Stimulated activated naive CD4-positive, alpha-beta T cell treated with Interleukin-2 at 50 U/mL for 16 hours (primary cell): ENCODE data around the gene RTL5.

Experiments
- DNase-seq: peaks from one replicate; lab custom pipeline; 2025; lab: John Stamatoyannopoulos, UW

Gene RTL5

DNA sequence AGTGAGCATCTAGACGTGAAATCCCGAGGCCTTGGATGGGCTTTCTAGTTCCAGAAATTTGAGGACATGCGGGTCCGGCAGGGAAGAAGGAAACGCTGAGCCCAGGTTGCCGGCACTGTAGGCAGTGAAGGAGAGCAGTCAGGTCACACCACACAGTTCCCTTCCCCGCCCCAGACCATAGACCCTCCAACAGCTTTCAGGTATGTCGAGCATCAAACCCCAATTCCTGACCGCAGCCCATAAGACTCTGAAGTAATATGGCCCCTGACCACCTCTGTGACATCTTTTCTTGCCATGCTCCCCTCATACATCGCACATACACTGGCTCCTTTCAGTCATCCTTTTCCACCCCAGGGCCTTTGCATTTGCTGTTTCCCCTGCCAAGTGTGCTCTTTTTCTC is 23.0 kb downstream of the RTL5 start:
- no peak for DNase-seq

GRCh38 chrX:72107841-72108595 is 23.7 kb downstream of the RTL5 start:
- DNase-seq: no peak

DNA sequence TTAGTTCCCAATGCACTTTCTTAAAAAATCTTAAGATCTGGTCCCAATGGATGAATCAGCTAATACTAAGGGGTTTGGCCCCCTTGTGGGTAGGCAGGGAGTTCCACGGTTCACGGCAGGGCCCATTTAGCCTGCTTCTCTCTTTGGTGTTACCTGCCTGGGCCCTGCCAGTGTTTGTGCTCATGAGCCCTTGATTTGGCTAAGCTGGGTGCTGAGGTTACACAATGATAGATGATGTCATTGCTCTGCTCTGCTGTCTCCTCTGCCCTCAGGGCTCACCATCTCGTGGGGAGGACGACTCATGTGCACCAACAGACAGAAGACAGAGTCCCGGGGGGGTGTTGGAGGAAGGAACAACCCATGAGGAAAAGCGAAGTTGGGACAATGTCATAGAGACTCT is 24.4 kb downstream of the RTL5 start:
- DNase-seq: peak; percentile 10

- peak; percentile 46 for DNase-seq
Measured at GRCh38 chrX:72105436-72105835, 26.3 kb downstream of the RTL5 start.

DNA sequence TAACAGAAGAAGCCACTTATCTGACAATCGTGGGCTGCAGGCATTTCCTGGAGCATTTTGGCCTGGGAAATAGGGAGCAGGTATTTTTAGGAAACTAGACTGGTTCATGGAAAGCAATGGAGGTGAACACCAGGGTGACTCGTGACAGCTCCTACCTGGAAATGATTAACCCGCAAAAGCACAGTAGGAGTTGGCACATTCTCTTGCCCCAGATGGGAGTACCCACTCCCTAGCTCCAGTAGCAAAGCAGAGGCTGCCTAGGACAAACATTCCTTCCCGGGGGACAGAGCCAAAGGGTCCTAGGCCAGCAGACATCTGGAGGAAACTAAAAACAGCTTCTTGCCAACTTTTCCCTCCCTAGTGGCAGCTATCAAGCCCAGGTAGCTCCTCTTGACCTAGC is 29.0 kb downstream of the RTL5 start:
- DNase-seq: no peak

DNA sequence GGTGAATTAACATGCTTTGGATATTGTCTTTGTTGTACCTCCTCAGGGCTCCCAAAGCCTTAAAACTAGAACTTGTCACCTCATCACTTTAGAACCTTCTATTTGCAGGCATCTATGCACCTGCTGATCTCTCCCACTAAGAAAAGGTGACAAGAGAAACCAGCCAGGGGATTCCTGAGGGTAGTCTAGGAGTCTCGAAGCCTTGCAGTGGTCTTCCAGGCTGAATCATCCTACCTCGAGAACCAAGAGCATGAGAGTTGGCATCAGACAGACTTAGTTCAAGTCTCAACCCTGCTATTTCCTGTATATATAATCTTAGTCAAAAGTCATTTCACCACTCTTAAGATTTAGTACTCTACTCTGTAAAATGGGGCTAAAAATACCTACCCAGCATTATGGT is 29.6 kb downstream of the RTL5 start:
- no peak for DNase-seq

GRCh38 chrX:72101597-72102037 is 30.1 kb downstream of the RTL5 start:
- DNase-seq: no peak

DNA sequence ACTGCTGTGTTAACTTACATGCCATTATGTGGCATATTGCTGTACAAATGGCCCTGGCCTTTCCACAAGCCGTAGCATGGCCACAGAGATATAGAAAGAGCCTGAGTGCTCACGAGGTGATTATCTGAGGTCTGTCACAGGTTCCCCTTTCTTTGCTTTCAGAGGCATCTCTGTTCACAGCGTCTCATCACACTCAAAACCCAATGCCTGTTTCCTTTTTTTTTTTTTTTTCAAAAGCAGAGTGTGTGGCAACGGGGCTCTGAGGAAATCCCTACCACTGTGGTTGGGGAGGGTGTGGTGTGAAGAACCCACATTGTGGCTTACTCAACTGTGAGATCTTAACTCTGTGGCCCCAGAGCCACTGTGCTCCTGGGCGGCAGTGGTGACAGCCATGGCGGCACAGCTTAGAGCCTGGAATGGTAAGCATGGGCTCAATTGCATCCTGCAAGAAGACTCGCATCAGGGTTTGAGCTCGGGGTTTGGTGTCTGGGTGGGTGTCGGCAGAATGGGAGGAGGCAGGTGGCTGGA is 30.8 kb downstream of the RTL5 start:
- DNase-seq: peak; percentile 61

- DNase-seq: no peak
Measured at GRCh38 chrX:72100051-72100755, 31.5 kb downstream of the RTL5 start.

- no peak for DNase-seq
Measured at GRCh38 chrX:72097098-72097497, 34.6 kb downstream of the RTL5 start.

- no peak for DNase-seq
Measured at GRCh38 chrX:72095370-72095769, 36.3 kb downstream of the RTL5 start.

- peak; percentile 50 for DNase-seq
Measured at GRCh38 chrX:72094894-72095293, 36.8 kb downstream of the RTL5 start.

DNA sequence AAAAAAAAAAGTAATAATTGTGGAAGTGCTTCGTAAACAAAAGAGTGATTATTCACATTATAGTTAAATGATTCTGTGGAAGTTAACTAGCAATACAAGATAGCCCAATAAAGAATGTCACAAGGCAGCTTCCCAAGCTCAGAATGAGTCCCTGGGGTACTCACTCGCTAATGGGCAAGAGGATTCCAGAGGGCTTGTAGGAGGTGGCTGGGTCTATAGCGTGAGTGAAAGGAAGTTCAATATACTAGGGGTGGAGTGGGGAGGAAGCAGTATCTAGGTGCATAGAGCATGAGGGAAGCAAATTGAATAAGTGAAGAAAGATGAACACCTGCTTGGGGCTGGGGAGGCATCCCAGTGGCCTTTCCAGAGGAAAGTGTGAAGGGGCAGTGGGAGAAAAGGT is 42.5 kb downstream of the RTL5 start:
- DNase-seq: no peak

- no peak for DNase-seq
Measured at GRCh38 chrX:72088761-72089160, 43.0 kb downstream of the RTL5 start.

GRCh38 chrX:72086995-72087394 is 44.7 kb downstream of the RTL5 start:
- no peak for DNase-seq

DNA sequence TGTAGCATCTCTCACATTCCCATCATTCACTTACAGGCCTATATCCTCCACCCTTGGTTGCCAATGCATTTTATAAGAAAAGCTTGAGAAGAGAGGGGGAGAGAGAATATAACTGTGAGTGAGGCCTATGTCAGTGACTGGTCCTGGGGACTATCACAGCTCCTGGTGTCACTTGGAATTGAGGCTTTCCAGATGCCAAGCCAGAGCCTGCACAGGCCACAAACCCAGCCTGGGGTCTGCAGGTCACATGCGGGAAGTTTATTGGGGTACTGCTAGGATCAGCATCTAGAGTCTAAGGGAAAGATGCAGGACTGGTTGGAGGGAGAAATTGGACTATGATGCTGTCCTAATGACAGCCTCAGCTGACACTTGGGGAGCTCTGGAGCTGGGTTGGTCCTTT is 47.6 kb downstream of the RTL5 start:
- DNase-seq: no peak

GRCh38 chrX:72083291-72083690 is 48.4 kb downstream of the RTL5 start:
- no peak for DNase-seq

DNA sequence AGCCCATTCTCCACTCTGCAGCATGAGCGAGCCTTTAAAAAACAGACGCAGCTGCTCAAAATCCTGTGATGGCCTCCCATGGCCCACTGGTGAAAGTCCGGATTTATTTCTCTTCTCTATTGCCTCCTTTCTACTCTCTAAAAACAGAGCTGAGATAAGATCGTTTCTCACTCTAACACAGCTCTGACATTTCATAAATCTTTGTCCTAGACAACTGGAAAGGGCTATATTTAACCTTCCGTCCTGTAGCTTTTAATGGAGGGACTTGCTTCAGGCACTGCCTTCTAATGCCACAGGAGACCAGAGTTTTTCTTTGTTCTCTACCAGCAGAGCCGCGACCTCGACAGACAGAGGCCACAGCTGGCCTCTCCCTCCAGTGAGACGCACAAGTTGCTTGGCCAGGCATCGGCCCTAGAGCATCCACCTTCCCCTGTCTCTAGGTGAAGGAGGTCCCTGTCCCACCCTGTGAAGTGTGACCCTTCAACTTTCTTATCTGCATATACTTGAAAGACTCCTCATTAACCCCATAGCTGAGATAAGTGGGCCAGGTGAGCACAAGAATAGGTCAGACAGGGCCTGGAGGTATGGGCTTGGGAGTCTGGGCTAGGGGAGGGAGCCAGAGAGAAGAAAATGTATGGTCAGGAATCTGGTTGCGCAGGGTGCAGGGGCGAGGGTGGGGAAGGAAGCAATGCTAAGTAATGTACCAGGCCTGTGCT is 50.0 kb downstream of the RTL5 start:
- DNase-seq: no peak

DNA sequence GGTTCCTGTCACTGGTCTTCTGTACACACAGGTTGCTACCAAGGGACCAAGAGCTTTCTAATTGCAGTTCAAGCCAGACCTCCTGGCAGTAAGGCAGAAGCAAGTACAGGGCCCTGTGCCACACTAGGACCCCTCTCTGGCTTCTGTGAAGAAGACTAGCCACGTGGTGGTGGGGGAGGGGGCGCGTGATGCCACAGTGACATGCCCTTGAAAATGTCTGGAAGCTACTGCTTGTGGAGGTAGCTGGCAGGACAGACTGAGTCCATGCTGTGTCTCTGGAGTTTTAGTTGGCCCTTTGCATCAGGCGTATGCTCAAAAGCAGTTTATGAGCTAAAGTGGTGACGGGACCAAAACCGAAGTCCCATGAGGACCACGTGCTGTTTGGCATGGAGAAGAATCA is 50.9 kb downstream of the RTL5 start:
- DNase-seq: no peak

DNA sequence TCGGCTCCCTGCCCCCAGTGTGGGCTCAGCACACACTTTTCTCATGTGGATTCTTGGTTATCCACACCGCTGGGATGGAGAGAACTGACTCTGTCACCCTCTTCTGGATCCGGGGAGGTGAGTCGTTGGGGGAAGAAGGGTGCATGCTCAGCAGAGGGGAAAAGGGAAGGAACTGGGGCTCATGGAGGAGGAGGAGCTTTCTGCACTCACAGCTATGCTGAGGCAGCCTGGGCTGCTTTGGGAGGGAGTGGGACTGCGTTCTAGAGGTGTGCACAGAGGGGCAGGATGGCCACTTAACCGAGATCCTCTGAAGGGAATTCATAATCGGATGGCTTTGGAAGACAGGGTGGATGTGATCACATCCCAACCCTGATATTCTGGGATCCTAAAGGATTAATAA is 51.6 kb downstream of the RTL5 start:
- DNase-seq: no peak

GRCh38 chrX:72079607-72080006 is 52.1 kb downstream of the RTL5 start:
- no peak for DNase-seq

GRCh38 chrX:72078411-72078810 is 53.3 kb downstream of the RTL5 start:
- DNase-seq: no peak
